Cortex of kidney (tissue), 1 donor: ENCODE results near the gene ARFGEF3.

Source experiments
- DNase-seq: peaks from one replicate; lab custom pipeline; 2025; lab: John Stamatoyannopoulos, UW

Gene ARFGEF3

DNA sequence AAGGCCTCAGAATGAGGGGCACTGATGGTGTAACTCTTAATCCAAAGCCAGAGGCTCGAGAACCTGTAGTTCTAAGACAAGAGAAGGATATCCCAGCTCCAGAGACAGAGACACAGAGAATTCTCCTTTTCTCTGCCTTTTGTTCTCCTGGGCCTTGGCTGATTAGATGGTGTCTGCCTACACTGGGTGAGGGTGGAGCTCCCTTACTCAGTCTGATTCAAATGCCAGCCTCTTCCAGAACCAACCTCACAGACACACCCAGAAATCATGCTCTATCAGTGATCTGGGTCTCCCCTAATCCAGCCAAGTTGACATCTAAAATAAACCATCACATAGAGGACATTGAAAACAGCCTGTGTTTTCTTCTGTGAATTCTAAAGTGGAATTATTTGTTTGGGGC is 148.0 kb downstream of the ARFGEF3 start:
- DNase-seq: no peak

DNA sequence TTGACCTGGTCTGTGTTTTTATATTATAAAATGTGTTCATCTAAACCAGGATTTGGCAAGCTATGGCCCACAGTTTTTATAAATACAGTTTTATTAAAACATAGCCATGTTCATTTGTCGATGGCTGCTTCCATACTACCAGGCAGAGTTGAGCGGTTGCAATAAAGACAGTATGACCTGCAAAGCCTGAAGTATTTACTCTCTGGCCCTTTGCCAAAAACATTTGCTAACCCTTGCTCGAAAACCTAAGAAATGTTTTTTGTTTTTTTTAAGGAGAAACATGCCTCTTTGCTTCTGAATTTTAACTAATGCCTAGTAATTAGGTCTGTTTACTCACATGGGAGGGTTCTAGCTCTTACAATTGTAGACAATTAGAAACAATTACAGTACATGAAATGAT is 148.6 kb downstream of the ARFGEF3 start:
- no peak for DNase-seq

DNA sequence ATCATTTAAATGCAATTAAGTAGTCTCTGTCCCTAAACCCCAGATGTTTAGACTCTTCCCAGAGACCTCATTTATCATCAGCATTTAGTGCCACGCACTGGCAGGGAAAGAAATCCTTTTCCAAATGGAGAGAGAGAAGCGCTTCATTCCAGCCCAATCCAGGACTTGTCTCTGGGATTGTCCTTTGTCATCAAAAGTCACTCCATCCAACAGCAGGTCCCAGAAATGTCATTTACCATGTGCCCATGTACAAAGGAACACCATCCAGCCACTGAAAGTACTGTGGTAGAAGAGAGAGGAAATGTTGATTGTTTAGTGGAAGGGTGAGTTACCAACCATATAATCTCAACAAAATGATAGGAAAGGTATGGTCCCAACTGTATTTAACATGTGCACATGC is 149.1 kb downstream of the ARFGEF3 start:
- DNase-seq: no peak

DNA sequence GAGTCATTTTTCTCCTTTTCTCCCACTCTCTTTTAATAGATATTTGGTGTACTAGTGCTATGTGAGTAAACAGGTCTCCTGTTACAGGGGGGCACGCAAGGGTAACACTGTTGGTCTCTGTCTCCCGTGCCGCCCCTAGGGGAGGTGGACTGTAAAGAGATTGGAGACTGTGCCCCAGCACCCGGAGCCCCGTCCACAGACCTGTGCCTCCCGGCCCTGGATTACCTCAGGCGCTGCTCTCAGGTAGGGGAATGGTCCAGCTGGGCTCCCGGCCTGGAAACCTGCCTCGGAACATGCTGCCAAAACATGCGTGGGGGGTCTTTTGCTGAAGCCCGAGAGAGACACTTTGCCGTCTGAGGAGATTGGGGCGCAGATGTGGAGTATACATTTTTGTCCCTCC is 149.5 kb downstream of the ARFGEF3 start:
- no peak for DNase-seq

DNA sequence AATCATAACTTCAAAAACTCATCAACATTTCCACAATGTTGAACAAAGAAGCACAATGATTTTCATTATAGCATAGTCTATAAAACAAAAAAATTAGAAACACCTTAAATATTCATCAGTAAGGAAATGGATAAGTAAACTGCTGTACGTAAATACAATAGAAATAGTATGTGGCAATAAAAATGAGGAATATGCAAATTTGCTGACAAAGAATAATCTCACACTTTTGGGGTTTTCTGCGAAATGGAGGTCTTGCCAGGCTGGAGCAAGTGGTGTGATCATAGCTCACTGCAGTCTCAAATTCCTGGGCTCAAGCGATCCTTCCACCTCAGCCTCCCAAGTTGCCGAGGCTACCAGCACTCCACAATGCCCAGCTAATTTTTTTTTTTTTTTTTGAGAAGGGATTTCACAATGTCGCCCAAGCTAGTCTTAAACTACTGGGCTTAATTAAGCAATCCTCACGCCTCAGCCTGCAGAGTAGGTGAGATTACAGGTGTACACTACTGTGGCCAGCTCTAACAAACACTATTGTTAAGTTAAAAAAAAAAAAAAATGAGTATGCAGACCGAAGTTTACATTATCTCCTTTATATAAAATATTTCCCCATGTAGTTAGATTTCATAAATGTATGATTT is 157.1 kb downstream of the ARFGEF3 start:
- DNase-seq: no peak

DNA sequence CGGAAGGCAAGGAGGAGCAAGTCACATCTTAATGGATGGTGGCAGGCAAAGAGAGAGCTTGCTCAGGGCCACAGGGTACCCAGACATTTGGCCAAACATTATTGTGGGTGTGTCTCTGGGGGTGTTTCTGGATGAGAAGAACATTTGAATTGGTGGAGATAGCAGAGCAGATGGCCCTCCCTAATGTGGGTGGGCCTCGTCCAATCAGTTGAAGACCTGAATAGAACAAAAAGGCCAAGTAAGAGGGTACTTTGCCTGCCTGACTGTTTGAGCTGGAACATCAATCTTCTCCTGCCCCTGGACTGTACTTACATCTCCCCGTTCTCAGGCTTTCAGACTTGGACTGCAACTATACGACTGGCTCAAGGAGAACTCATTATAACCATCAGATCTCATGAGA is 160.2 kb downstream of the ARFGEF3 start:
- DNase-seq: no peak

DNA sequence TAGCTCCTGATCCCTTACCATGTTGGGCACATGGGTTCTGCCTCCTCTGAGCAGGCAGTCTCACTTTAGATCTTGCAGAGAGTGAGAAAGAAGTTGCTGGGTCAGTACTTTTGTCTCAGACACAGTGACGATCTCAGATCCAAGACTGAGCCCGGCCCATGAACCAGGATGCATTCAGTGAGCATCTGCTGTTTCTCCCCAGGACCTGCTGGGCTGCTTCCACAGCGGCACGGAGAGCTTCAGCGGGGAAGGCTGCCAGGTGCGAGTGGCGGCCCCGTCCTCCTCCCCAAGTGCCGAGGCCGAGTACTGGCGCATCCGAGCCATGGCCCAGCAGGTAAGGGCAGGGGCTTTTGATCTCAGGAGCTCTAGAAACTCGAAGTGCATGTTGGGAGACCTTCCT is 162.1 kb downstream of the ARFGEF3 start:
- DNase-seq: no peak

DNA sequence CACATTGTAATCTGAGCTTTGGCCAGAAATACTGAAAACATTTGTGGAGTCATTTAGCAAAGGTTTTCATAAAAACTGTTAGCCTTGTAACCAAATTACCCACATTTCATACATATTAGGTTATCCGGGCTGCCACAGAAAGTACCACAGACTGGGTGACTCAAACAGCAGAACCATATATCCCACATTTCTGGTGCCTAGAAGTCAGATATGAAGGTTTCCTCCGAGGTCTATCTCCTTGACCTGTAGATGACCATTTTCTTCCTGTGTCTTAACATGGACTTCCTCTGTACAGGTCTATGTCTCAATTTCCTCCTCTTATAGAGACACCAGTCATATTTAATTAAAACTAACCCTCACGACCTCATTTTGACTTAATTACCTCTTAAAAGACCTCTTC is 166.5 kb downstream of the ARFGEF3 start:
- no peak for DNase-seq

DNA sequence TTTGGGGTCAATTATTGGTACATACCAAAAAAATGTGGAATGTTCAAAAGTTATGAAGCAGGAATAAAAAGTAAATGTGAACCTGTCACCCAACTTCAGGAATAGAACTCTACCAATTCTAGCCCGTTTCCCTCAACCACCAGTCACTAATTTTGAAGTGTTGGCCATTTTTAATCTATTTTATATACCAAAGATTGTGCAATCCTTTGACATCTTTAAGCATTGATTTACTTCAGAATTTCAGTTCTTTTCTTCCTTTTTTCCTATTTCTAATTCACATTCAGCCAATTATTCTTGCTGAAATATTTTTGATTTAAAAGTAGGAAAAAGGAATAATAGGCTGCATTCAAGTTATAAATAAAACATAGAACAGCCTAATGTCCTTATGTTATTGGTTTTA is 169.0 kb downstream of the ARFGEF3 start:
- no peak for DNase-seq

DNA sequence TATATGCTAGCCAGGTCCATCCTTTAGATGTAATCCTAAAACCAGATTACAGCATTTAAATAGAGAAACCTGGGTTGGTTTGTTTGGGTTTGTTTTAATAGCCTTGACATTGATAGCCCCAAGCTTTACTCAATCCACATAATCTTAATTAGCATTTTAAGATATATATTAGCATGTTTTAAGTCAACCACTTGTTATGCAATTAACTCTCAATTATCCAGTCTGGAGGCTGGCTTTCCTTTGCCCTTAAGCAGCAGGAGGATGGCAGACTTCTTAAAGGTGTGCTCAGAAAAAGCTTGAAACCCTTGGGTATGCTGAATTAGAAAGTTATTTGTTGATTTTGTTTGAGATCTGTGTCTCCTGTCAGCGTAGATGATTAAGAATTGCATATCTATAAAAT is 169.7 kb downstream of the ARFGEF3 start:
- no peak for DNase-seq

DNA sequence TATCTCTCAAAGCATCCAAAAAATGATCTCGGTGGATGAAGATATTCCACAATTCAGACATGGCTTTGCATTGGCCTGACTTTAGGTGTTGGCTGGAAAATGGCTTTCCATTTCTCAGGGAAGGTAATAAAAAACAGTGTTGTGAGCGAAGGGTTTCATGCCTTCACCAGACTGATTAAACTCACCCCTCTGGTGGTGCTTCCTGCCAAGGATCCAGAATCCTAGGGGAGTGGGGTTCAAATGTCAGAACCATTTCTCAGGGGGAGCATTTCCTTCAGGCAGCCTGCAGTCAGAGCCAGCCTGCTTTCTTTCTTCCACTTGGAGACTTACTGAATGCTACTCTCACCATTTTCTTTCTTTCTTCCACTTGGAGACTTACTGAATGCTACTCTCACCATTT is 170.2 kb downstream of the ARFGEF3 start:
- DNase-seq: no peak

DNA sequence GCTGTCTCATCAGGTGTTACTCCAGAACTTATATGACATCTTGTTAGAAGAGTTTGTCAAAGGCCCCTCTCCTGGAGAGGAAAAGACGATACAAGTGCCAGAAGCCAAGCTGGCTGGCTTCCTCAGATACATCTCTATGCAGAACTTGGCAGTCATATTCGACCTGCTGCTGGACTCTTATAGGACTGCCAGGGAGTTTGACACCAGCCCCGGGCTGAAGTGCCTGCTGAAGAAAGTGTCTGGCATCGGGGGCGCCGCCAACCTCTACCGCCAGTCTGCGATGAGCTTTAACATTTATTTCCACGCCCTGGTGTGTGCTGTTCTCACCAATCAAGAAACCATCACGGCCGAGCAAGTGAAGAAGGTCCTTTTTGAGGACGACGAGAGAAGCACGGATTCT is 172.3 kb downstream of the ARFGEF3 start:
- DNase-seq: no peak

DNA sequence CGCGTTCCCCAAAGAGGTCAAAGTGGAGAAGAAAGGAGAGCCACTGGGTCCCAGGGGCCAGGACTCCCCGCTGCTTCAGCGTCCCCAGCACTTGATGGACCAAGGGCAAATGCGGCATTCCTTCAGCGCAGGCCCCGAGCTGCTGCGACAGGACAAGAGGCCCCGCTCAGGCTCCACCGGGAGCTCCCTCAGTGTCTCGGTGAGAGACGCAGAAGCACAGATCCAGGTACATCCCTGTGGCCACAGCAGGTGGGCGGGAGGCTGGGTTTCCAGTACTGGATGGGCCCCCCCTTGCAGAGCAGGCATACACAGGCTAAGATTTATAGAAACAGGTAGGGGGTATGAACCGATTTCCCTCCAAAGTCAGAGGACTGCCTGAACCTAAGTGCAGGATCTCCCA is 173.2 kb downstream of the ARFGEF3 start:
- DNase-seq: no peak

DNA sequence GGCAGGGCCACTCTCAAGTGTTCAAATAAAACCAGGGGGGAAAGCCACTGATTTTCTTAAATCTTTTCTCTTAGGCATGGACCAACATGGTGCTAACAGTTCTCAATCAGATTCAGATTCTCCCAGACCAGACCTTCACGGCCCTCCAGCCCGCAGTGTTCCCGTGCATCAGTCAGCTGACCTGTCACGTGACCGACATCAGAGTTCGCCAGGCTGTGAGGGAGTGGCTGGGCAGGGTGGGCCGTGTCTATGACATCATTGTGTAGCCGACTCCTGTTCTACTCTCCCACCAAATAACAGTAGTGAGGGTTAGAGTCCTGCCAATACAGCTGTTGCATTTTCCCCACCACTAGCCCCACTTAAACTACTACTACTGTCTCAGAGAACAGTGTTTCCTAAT is 174.5 kb downstream of the ARFGEF3 start:
- DNase-seq: no peak

DNA sequence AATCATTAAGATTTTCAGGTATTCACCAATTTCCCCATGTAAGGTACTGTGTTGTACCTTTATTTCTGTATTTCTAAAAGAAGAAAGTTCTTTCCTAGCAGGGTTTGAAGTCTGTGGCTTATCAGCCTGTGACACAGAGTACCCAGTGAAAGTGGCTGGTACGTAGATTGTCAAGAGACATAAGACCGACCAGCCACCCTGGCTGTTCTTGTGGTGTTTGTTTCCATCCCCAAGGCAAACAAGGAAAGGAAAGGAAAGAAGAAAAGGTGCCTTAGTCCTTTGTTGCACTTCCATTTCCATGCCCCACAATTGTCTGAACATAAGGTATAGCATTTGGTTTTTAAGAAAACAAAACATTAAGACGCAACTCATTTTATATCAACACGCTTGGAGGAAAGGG is 175.3 kb downstream of the ARFGEF3 start:
- DNase-seq: no peak

DNA sequence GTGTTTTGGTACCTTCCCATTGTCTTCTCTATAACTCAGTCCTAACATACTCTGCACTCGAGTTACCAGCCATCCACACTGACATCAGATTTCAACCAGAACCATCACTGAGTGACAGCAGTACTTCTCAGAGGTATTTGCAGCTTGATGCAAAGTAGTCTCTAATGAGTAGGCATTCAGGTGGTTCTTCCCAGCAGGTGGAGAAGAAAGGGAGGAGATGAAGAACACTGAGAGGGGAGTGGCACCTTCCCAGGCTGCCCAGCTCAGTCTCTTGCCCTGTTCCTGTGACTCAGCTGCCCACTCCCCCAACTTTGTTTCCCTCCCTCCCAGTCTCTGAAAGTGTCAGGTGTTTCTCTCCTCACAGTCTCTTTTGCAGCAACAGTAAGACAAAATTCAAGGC is 177.3 kb downstream of the ARFGEF3 start:
- DNase-seq: no peak

DNA sequence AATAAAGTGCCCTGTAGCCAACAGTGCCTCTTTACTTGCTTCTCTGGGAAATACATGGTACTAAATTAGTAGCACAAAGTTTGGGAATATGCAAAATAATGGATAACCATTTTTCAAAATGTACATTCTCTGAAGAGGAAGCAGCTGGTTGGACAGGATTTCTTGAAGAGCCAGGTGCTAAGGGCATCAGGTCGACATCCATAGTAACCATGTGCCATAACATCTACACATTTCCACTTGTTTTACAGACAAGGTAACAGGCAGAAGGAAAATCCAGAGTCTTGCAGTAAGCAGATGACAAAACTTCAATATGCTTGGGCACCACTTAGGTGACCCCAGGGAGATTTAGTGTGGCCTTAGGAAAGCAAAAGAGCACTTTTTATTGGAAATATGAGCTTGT is 179.4 kb downstream of the ARFGEF3 start:
- no peak for DNase-seq

DNA sequence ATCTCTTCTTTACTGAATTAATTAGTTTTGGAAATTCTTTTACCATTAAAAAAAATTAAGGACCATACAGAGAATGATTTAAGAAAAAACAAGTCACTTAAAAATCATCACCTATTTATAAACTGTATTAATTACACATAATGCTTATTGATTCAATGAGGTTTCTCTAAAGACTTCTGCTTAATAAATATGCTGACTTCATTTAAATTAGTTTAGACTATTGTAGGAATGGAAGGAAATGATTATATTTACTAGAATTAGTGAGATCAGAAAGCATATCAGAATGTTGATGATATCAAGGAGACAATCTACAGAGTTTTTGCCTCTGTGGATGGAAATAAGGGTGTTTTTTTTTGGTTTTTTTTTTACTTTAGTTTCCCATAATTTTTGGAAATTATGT is 181.4 kb downstream of the ARFGEF3 start:
- DNase-seq: no peak

DNA sequence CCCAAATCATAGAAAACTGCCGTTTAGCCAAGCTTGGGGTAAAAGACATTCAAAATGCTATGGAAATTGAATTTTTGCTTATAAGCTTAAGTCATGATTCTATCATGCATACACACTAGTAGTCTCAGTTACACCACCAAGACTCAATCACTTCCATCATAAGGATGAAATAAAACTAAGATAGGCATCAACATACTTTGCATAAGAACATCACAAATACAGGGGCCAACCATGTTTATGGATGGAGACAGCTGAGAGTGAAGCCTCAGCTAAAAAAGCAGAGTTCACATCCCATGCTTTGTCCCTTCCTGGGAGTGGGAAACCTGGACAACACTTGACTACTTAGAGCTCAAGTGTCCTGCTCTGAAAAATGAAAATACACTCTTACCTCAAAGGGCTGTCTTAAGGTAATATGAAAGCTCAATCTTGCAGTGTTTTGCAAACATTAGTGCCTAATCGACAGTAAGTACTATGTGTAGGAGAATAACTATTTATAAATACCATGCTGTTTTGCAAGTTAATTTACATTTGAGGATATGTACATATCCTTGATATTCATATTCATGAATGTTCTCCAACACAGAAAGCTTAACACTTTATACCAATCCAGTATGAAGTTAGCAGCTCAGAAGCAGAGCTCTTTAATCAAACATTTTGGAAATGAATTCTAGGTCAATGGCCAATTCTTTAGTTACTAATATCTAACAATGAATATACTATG is 184.0 kb downstream of the ARFGEF3 start:
- no peak for DNase-seq

DNA sequence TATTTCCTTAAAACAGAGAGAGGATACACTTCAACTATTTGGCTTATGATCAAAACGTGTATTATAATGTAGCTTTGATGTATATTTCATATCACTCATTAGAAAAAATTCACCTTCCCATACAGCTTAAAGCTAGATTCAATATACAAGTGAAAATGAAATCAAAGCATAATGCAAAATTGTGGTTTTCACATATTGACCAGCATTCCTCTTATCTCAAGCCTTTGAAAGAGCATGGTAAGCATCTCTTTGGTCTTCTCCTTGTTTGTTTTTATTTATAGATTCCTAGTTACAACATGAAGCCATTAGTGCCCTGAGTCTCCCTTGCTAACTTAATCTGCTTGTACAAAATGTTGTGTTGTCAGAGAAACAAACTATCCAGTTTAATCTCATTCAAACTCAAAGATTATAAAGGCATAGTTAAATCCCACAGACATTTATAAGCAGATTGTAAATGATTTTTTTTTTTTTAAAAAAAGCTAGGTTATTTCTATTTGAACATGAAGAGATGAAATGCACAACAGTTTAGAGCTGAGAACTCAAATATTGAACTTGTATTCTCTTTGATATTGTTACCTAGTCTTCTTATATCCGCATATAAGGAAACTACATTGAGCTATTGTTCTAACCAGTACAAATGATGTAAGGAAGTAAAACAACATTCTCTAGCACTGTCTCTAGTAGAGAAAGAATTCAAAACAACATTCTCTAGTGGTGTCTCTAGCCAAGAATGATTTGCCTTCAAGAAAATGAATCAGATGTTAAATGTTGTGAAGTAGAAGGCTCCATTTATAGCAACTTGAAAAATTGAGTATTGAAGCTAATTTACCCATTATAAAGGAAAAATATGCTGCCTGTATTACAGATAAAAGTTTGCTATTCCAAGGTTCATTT is 184.8 kb downstream of the ARFGEF3 start:
- DNase-seq: no peak

DNA sequence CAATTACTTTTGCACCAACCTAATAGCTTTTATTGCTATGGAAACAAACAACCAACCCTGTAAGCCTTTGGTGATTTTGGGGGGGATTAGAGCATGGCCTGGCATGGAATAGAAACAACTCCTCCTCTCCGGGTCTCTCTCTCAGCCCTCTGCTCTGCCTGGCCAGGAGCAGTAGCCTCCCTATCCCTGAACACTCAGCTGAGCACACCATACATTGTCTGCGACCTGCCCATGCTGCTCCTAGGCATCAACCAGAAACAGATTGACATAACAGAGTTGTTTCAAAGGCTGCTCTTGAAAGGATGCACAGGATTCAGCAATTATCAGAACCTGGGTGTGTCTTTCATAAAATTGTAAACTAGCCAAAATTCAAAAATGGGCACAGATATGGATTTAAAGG is 186.1 kb downstream of the ARFGEF3 start:
- DNase-seq: no peak

DNA sequence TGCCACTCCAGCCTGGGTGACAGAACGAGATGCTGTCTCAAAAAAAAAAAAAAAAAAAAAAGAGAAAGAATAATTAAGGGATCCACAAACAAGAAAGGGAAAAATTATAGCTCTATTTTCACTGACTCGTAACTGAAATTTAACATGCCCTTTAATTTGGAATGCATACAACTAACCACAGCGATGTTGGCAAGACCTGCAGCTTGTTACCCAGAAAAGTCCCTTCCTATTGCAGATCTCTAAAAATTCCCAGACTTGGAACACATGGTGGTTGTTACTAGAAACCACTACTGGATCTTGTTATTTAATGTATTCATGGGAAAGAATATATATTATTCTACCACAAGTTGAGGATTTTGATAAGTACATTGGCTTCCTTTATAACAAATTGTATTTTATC is 188.2 kb downstream of the ARFGEF3 start:
- no peak for DNase-seq

DNA sequence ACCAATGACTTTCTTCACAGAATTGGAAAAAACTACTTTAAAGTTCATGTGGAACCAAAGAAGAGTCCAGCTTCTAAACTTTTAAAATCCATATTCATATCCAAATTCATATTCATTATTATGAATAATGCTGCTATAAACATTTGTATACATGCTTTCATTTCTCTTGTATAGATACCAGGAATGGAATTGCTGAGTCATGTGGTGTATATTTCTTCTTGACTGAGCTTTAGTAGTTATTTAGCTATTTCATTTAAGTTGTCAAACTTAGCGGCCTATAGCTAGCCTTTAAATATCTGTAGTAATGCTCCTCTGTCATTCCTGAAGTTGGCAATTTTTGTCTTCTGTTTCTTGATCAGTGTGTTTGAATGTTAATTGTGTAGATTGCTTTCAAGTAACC is 196.2 kb downstream of the ARFGEF3 start:
- no peak for DNase-seq
